Rectal smooth muscle tissue (tissue), 1 donor: Measurements from ENCODE around the gene ADARB2.
"Not testable (repeated sequence)": the region's sequence is repeated elsewhere in the genome, so short reads cannot be mapped to it uniquely, and the experiment has no call there.

Experiments used
- H3K27ac ChIP-seq: one replicate; pipeline ENCODE4 v1.7.0; 2013; ENCODE audit warnings: low read depth, low read length, inconsistent platforms
- H3K27me3 ChIP-seq: one replicate; pipeline ENCODE4 v1.7.0; 2013; ENCODE audit warnings: low read length; ENCODE audit not compliant: control insufficient read depth, insufficient read depth
- H3K36me3 ChIP-seq: one replicate; pipeline ENCODE4 v1.7.0; 2013; ENCODE audit warnings: low read length; ENCODE audit not compliant: control insufficient read depth, insufficient read depth
- H3K4me1 ChIP-seq: one replicate; pipeline ENCODE4 v1.7.0; 2013; ENCODE audit warnings: low read length; ENCODE audit not compliant: control insufficient read depth, insufficient read depth
- H3K4me3 ChIP-seq: one replicate; pipeline ENCODE4 v1.7.0; 2013; ENCODE audit warnings: low read length
- H3K9ac ChIP-seq: one replicate; pipeline ENCODE4 v1.7.0; 2013; ENCODE audit warnings: low read length

The ADARB2 gene

GRCh38 chr10:1159131-1160061 lies 577.9 kb downstream of the ADARB2 start:
- Histone ChIP-seq H3K4me3 (no peak overlapping the region), H3K27me3 (no peaks in the 10 kb centered on the region), H3K4me1 (no peaks in the 10 kb centered on the region), H3K9ac (no peak overlapping the region), H3K27ac (no peak overlapping the region), H3K36me3 (no peaks in the 10 kb centered on the region)

GRCh38 chr10:1158536-1158935 lies 578.8 kb downstream of the ADARB2 start:
- not testable (repeated sequence) for H3K36me3 ChIP-seq, H3K27me3 ChIP-seq, H3K9ac ChIP-seq, H3K4me1 ChIP-seq, H3K27ac ChIP-seq, H3K4me3 ChIP-seq

- Histone ChIP-seq H3K36me3 (no peaks in the 10 kb centered on the region), H3K9ac (no peak overlapping the region), H3K4me3 (no peak overlapping the region), H3K27ac (no peak overlapping the region), H3K27me3 (no peaks in the 10 kb centered on the region), H3K4me1 (no peaks in the 10 kb centered on the region)
These were observed 579.3 kb downstream of the ADARB2 start for GRCh38 chr10:1158066-1158465.

- H3K27me3 ChIP-seq: no peaks in the 10 kb centered on the region
- H3K36me3 ChIP-seq: no peaks in the 10 kb centered on the region
- no peaks in the 10 kb centered on the region for H3K4me1 ChIP-seq
- no peak overlapping the region for H3K27ac ChIP-seq
- H3K9ac ChIP-seq: no peak overlapping the region
- H3K4me3 ChIP-seq: no peak overlapping the region
These were observed 579.8 kb downstream of the ADARB2 start for GRCh38 chr10:1157615-1157933.

- Histone ChIP-seq H3K27ac (no peak overlapping the region), H3K36me3 (no peaks in the 10 kb centered on the region), H3K4me3 (no peak overlapping the region), H3K4me1 (no peaks in the 10 kb centered on the region), H3K9ac (no peak overlapping the region), H3K27me3 (no peaks in the 10 kb centered on the region)
These were observed 580.3 kb downstream of the ADARB2 start for GRCh38 chr10:1156921-1157614.

- no peaks in the 10 kb centered on the region for H3K36me3 ChIP-seq
- H3K4me1 ChIP-seq: no peaks in the 10 kb centered on the region
- no peaks in the 10 kb centered on the region for H3K27me3 ChIP-seq
- H3K4me3 ChIP-seq: no peak overlapping the region
- H3K27ac ChIP-seq: no peak overlapping the region
- H3K9ac ChIP-seq: no peak overlapping the region
These were observed 580.8 kb downstream of the ADARB2 start for GRCh38 chr10:1156616-1156886.

GRCh38 chr10:1155791-1156615 lies 581.3 kb downstream of the ADARB2 start:
- no peak overlapping the region for H3K9ac ChIP-seq
- H3K4me1 ChIP-seq: no peaks in the 10 kb centered on the region
- no peaks in the 10 kb centered on the region for H3K27me3 ChIP-seq
- no peaks in the 10 kb centered on the region for H3K36me3 ChIP-seq
- no peak overlapping the region for H3K4me3 ChIP-seq
- no peak overlapping the region for H3K27ac ChIP-seq

- Histone ChIP-seq H3K9ac (no peak overlapping the region), H3K36me3 (no peaks in the 10 kb centered on the region), H3K4me1 (no peaks in the 10 kb centered on the region), H3K27me3 (no peaks in the 10 kb centered on the region), H3K4me3 (no peak overlapping the region), H3K27ac (no peak overlapping the region)
These were observed 582.6 kb downstream of the ADARB2 start for GRCh38 chr10:1154531-1155295.

- H3K27ac ChIP-seq: no peak overlapping the region
- H3K36me3 ChIP-seq: no peaks in the 10 kb centered on the region
- H3K27me3 ChIP-seq: no peaks in the 10 kb centered on the region
- H3K4me3 ChIP-seq: no peak overlapping the region
- no peaks in the 10 kb centered on the region for H3K4me1 ChIP-seq
- H3K9ac ChIP-seq: no peak overlapping the region
These were observed 583.4 kb downstream of the ADARB2 start for GRCh38 chr10:1153805-1154351.

- H3K4me3 ChIP-seq: no peak overlapping the region
These were observed 584.0 kb downstream of the ADARB2 start for GRCh38 chr10:1153251-1153763.

GRCh38 chr10:1152386-1153250 lies 584.7 kb downstream of the ADARB2 start:
- no peaks in the 10 kb centered on the region for H3K4me1 ChIP-seq
- H3K27ac ChIP-seq: no peak overlapping the region

More at GRCh38 chr10:1153251-1153763, 584.0 kb downstream of the ADARB2 start:
- no peak overlapping the region for H3K27ac ChIP-seq
- no peaks in the 10 kb centered on the region for H3K36me3 ChIP-seq
- H3K27me3 ChIP-seq: no peaks in the 10 kb centered on the region
- no peaks in the 10 kb centered on the region for H3K4me1 ChIP-seq
- no peak overlapping the region for H3K9ac ChIP-seq

More at GRCh38 chr10:1152386-1153250, 584.7 kb downstream of the ADARB2 start:
- H3K36me3 ChIP-seq: no peaks in the 10 kb centered on the region
- H3K9ac ChIP-seq: no peak overlapping the region
- H3K27me3 ChIP-seq: no peaks in the 10 kb centered on the region
- H3K4me3 ChIP-seq: no peak overlapping the region
